SK-N-SH treated with all-trans-retinoic acid at 6 μM for 48 hours (cell line): Measurements from ENCODE around the gene OXCT1.
A peak's percentile ranks its signal among the peaks of the same experiment; 100 is the strongest.

Experiments
- ATAC-seq: fragments of 200-7000 bp; cut with Tn5 transposase; 3 replicates; pipeline ENCODE4 v1.9.1; 2020; ENCODE audit warnings: mild to moderate bottlenecking, moderate library complexity
- ARNTL ChIP-seq: fragments of 450-650 bp; formaldehyde crosslinking; IDR thresholded peaks from 2 replicates; pipeline ENCODE4 v1.5.0; 2020; ENCODE audit warnings: low read depth, mild to moderate bottlenecking, moderate library complexity, borderline replicate concordance
- BACH2 ChIP-seq: fragments of 250-450 bp; sonication (Bioruptor Pico); IDR thresholded peaks from 2 replicates; pipeline ENCODE4 v1.9.0; 2021; ENCODE audit warnings: mild to moderate bottlenecking, borderline replicate concordance
- CREB5 ChIP-seq: fragments of 250-450 bp; sonication (Bioruptor Pico); IDR thresholded peaks from 2 replicates; pipeline ENCODE4 v1.5.1; 2020; ENCODE audit warnings: low read depth, mild to moderate bottlenecking, moderate library complexity
- CSDC2 ChIP-seq: fragments of 250-450 bp; sonication (Bioruptor Pico); IDR thresholded peaks from 2 replicates; pipeline ENCODE4 v1.5.0; 2020; ENCODE audit warnings: mild to moderate bottlenecking, moderate library complexity
- CSRNP3 ChIP-seq: fragments of 250-450 bp; sonication (Bioruptor Pico); IDR thresholded peaks from 2 replicates; pipeline ENCODE4 v1.5.1; 2021; ENCODE audit warnings: mild to moderate bottlenecking, moderate library complexity
- GLIS3 ChIP-seq: fragments of 250-450 bp; sonication (Bioruptor Pico); IDR thresholded peaks from 2 replicates; pipeline ENCODE4 v1.5.0; 2020; ENCODE audit warnings: mild to moderate bottlenecking, moderate library complexity
- ISL1 ChIP-seq: fragments of 250-450 bp; sonication (Bioruptor Pico); IDR thresholded peaks from 2 replicates; pipeline ENCODE4 v2.1.2; 2022; ENCODE audit warnings: mild to moderate bottlenecking, moderate library complexity
- OSR1 ChIP-seq: fragments of 250-450 bp; sonication (Bioruptor Pico); IDR thresholded peaks from 2 replicates; pipeline ENCODE4 v1.8.0; 2022; ENCODE audit warnings: moderate library complexity, mild to moderate bottlenecking, inconsistent platforms
- PATZ1 ChIP-seq: fragments of 250-450 bp; sonication (Bioruptor Pico); IDR thresholded peaks from 2 replicates; pipeline ENCODE4 v1.8.0; 2020; ENCODE audit warnings: mild to moderate bottlenecking, moderate library complexity, borderline replicate concordance
- POU6F1 ChIP-seq: fragments of 250-450 bp; sonication (Bioruptor Pico); IDR thresholded peaks from 2 replicates; pipeline ENCODE4 v1.8.0; 2021; ENCODE audit warnings: low read depth, mild to moderate bottlenecking, moderate library complexity, borderline replicate concordance
- PPARA ChIP-seq: fragments of 250-450 bp; sonication (Bioruptor Pico); IDR thresholded peaks from 2 replicates; pipeline ENCODE4 v1.5.0; 2020; ENCODE audit warnings: mild to moderate bottlenecking, borderline replicate concordance
- RARB ChIP-seq: fragments of 250-450 bp; sonication (Bioruptor Pico); IDR thresholded peaks from 2 replicates; pipeline ENCODE4 v1.8.0; 2021; ENCODE audit warnings: mild to moderate bottlenecking, moderate library complexity
- SNAI2 ChIP-seq: fragments of 250-450 bp; sonication (Bioruptor Pico); IDR thresholded peaks from 2 replicates; pipeline ENCODE4 v1.5.0; 2020; ENCODE audit warnings: mild to moderate bottlenecking, moderate library complexity
- TCF4 ChIP-seq: fragments of 250-450 bp; sonication (Bioruptor Pico); IDR thresholded peaks from 2 replicates; pipeline ENCODE4 v1.8.0; 2021; ENCODE audit warnings: mild to moderate bottlenecking, moderate library complexity, borderline replicate concordance
- TOX ChIP-seq: fragments of 250-450 bp; sonication (Bioruptor Pico); IDR thresholded peaks from 2 replicates; pipeline ENCODE4 v1.8.0; 2021; ENCODE audit warnings: mild to moderate bottlenecking, moderate library complexity, borderline replicate concordance
- TSHZ2 ChIP-seq: fragments of 250-450 bp; sonication (Bioruptor Pico); IDR thresholded peaks from 2 replicates; pipeline ENCODE4 v1.5.0; 2020; ENCODE audit warnings: mild to moderate bottlenecking, moderate library complexity
- ZC3H10 ChIP-seq: fragments of 250-450 bp; sonication (Bioruptor Pico); IDR thresholded peaks from 2 replicates; pipeline ENCODE4 v1.5.1; 2021; ENCODE audit warnings: mild to moderate bottlenecking, moderate library complexity
- ZFP3 ChIP-seq: fragments of 250-450 bp; sonication (Bioruptor Pico); IDR thresholded peaks from 2 replicates; pipeline ENCODE4 v1.5.0; 2020; ENCODE audit warnings: mild to moderate bottlenecking, moderate library complexity
- ZFP30 ChIP-seq: fragments of 450-650 bp; formaldehyde crosslinking; IDR thresholded peaks from 2 replicates; pipeline ENCODE4 v1.5.0; 2022; ENCODE audit warnings: mild to moderate bottlenecking, moderate library complexity
- ZNF565 ChIP-seq: fragments of 450-650 bp; formaldehyde crosslinking; conservative IDR thresholded peaks from 2 replicates; pipeline ENCODE4 v1.5.0; 2020; ENCODE audit warnings: low read depth, mild to moderate bottlenecking, moderate library complexity
- ZNF70 ChIP-seq: fragments of 450-650 bp; formaldehyde crosslinking; IDR thresholded peaks from 2 replicates; pipeline ENCODE4 v1.5.0; 2020; ENCODE audit warnings: mild to moderate bottlenecking, moderate library complexity
- ZNF8 ChIP-seq: fragments of 450-650 bp; formaldehyde crosslinking; IDR thresholded peaks from 2 replicates; pipeline ENCODE4 v1.5.0; 2020; ENCODE audit warnings: mild to moderate bottlenecking, moderate library complexity

Gene OXCT1

GRCh38 chr5:41869724-41870626 is at the start of gene OXCT1:
OXCT1 (minus strand) TSS chr5:41870425; CDS start chr5:41870358, 67 bp downstream.
- peak; percentile 91 for ATAC-seq
- TF ChIP-seq BACH2 (CRISPR knock-in tag) = no peak
- TF ChIP-seq RARB = no peak
- no peak for TF ChIP-seq ZC3H10 (CRISPR knock-in tag)
- no peak for TF ChIP-seq TCF4 (CRISPR knock-in tag)
- no peak for TF ChIP-seq GLIS3
- TF ChIP-seq CREB5 (CRISPR knock-in tag) = no peak
- no peak for TF ChIP-seq OSR1
- TF ChIP-seq PATZ1 (CRISPR knock-in tag) = no peak
- no peak for TF ChIP-seq SNAI2 (CRISPR knock-in tag)
- TF ChIP-seq ZFP30 (CRISPR knock-in tag) = no peak
- TF ChIP-seq CSDC2 (CRISPR knock-in tag) = no peak

- ATAC-seq = no peak
- TF ChIP-seq ZNF565 (CRISPR knock-in tag) (no peak), RARB (no peak), POU6F1 (CRISPR knock-in tag) (no peak), PPARA (CRISPR knock-in tag) (no peak), TSHZ2 (CRISPR knock-in tag) (no peak), ZNF70 (no peak), CSRNP3 (no peak), TOX (CRISPR knock-in tag) (no peak), ZC3H10 (CRISPR knock-in tag) (no peak), TCF4 (CRISPR knock-in tag) (no peak), OSR1 (no peak), ZFP3 (CRISPR knock-in tag) (no peak), CSDC2 (CRISPR knock-in tag) (no peak), ISL1 (CRISPR knock-in tag) (no peak), CREB5 (CRISPR knock-in tag) (no peak), ZNF8 (CRISPR knock-in tag) (no peak), ARNTL (CRISPR knock-in tag) (no peak), ZFP30 (CRISPR knock-in tag) (no peak)
Observed at GRCh38 chr5:41918105-41918504, 47.9 kb upstream of the OXCT1 start.
